Right lobe of liver (tissue), 4 donors: Measurements from ENCODE around the gene MYRF.

Source experiments
- CTCF ChIP-seq, 4 donors: fragments of 200-600 bp in 3 of 4; fragments of 450-650 bp in 1 of 4; IDR thresholded peaks; one replicate each; pipeline versions ENCODE4 v1.5.1 to v1.8.0; 2016 to 2022; ENCODE audit warnings: antibody characterized with exemption in 4 of 4, mild to moderate bottlenecking in 2 of 4
- POLR2A ChIP-seq: fragments of 450-650 bp; IDR thresholded peaks from one replicate; pipeline ENCODE4 v1.6.1; 2017; ENCODE audit warnings: antibody characterized with exemption, mild to moderate bottlenecking
- donor health status: DM: no; HTN: no; CAD: no.
- donor health status: DM: no; HTN: no; CAD: no.
- donor health status: DM: no; HTN: yes; CAD: no.

GRCh38 chr11:61803889-61804647 is 51.6 kb downstream of the MYRF start:
- TF ChIP-seq CTCF (IDR thresholded peaks at IDR 0.05): no peak
- no peak for TF ChIP-seq POLR2A
